Nephron (organoid): ENCODE measurements around the gene SLC35E3.

ENCODE experiments used
- H3K27ac Mint-ChIP-seq, 3 experiments: 2 replicates each; pipeline ENCODE4 v1.8.0; 2020; ENCODE audit warnings: mixed read lengths in 3 of 3, mild to moderate bottlenecking in 2 of 3, moderate library complexity in 1 of 3
- H3K27me3 Mint-ChIP-seq: 2 replicates; pipeline ENCODE4 v1.8.0; 2021; ENCODE audit warnings: low read depth, mild to moderate bottlenecking, moderate library complexity, mixed read lengths
- H3K36me3 Mint-ChIP-seq: 2 replicates; pipeline ENCODE4 v1.8.0; 2020; ENCODE audit warnings: low read depth, mixed read lengths
- H3K4me1 Mint-ChIP-seq: 2 replicates; pipeline ENCODE4 v1.8.0; 2020; ENCODE audit warnings: mixed read lengths
- H3K4me3 Mint-ChIP-seq, 3 experiments: 2 replicates each; pipeline ENCODE4 v1.8.0; 2020; ENCODE audit warnings: mild to moderate bottlenecking in 3 of 3, mixed read lengths in 3 of 3, moderate library complexity in 2 of 3
- H3K9me3 Mint-ChIP-seq: 2 replicates; pipeline ENCODE4 v1.8.0; 2020; ENCODE audit warnings: mixed read lengths
- CTCF ChIP-seq, 3 experiments: fragments of 200-600 bp; sonication (generic); IDR thresholded peaks; one replicate each; pipeline ENCODE4 v1.5.0; 2021; ENCODE audit warnings: antibody characterized with exemption in 3 of 3; ENCODE audit not compliant: unreplicated experiment in 3 of 3

Gene SLC35E3

DNA sequence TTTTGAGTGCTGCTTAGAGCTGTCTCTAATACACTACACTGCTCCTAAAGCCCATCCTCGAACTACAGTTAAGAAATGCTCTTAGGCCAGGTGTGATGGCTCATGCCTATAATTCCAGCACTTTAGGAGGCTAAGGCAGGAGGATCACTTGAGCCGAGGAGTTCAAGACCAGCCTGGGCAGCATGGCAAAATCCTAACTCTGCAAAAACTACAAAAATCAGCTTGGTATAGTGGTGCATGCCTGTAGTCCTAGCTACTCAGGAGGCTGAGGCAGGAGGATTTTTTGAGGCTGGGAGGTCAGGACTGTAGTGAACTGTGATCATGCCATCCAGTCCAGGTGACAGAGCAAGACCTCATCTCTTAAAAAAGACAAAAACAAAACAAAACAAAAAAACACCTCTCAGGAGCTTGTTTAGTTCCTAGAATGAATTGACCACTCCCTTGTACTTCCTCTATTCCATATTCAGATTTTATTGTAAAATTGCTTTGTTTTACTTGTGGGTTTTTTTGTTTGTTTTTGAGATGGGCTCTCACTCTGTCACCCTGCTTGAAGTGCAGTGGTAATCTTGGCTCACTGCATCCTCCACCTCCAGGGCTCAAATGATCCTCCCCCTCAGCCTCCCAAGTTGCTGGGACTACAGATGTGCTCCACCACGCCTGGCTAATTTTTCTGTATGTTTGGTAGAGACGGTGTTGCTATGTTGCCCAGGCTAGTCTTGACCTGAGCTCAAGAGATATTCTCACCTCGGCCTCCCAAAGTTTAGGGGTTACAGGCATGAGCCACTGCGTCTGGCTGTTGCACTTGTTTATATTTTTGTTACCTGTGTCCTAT lies 75.6 kb downstream of the SLC35E3 start:
- Mint-ChIP-seq H3K27ac (no peak overlapping the region), H3K4me3 (no peak overlapping the region), H3K4me1 (no peaks in the 10 kb centered on the region), H3K36me3 (peaks cover 73% of the 10 kb centered on the region), H3K27me3 (no peaks in the 10 kb centered on the region), H3K9me3 (no peaks in the 10 kb centered on the region)
- no peak for TF ChIP-seq CTCF (IDR thresholded peaks at IDR 0.05; ENCODE audit: unreplicated experiment in 3 of 3)

DNA sequence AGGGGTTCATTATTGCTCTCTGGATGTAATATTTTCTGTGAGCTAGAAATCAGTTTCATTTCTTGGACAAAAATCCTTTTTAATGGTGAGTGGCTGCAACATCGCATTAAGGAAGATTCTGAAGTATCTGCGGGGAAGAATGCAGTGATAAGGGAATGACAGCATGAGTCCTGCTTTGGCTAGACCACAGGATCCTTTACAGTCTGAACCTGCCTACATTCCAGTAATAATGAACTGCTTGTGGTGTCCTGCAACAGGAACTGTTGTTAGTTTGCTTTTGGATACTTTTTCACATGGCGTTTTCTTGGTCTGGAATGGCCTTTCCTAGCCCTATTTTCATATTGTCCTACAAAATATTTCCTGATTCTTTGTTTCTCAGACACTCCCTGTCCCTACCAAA lies 77.7 kb downstream of the SLC35E3 start:
- no peak overlapping the region for H3K4me3 Mint-ChIP-seq
- H3K4me1 Mint-ChIP-seq, result no peaks in the 10 kb centered on the region
- no peaks in the 10 kb centered on the region for H3K9me3 Mint-ChIP-seq
- TF ChIP-seq CTCF (IDR thresholded peaks at IDR 0.05; ENCODE audit: unreplicated experiment in 3 of 3), result no peak
- H3K36me3 Mint-ChIP-seq, result peaks cover 76% of the 10 kb centered on the region
- H3K27me3 Mint-ChIP-seq, result no peaks in the 10 kb centered on the region
- H3K27ac Mint-ChIP-seq, result no peak overlapping the region

GRCh38 chr12:68824131-68824530 lies 78.2 kb downstream of the SLC35E3 start:
- no peaks in the 10 kb centered on the region for H3K4me1 Mint-ChIP-seq
- H3K27me3 Mint-ChIP-seq, result no peaks in the 10 kb centered on the region
- H3K27ac Mint-ChIP-seq, result no peak overlapping the region
- no peak for TF ChIP-seq CTCF (IDR thresholded peaks at IDR 0.05; ENCODE audit: unreplicated experiment in 3 of 3)
- H3K4me3 Mint-ChIP-seq, result no peak overlapping the region
- H3K9me3 Mint-ChIP-seq, result no peaks in the 10 kb centered on the region
- H3K36me3 Mint-ChIP-seq, result peaks cover 75% of the 10 kb centered on the region

DNA sequence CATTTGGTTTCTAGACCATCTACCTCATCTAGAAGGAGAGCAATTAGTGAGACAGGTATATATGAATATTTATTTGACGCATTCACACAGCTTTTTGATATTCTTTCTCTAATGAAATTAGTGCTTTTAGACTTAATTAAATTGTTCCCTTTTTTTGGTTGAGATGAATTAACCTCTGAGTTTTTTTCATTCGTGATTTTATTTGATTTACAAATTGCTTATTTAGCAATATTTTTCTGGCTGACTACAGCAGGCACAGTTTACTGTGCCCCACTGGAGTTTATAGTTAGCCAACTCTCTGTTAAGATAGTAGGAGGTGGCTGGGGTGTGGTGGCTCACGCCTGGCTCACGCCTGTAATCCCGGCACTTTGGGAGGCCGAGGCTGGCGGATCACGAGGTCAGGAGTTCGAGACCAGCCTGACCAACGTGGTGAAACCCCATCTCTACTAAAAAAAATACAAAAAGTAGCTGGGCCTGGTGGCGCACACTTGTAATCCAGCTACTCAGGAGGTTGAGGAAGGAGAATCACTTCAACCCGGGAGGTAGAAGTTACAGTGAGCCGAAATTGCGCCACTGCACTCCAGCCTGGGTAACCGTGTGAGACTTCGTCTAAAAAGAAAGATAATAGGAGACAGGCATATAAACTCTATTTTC lies 78.7 kb downstream of the SLC35E3 start:
- H3K36me3 Mint-ChIP-seq, result peaks cover 69% of the 10 kb centered on the region
- H3K27me3 Mint-ChIP-seq, result no peaks in the 10 kb centered on the region
- no peak overlapping the region for H3K4me3 Mint-ChIP-seq
- no peaks in the 10 kb centered on the region for H3K9me3 Mint-ChIP-seq
- H3K27ac Mint-ChIP-seq, result no peak overlapping the region
- no peaks in the 10 kb centered on the region for H3K4me1 Mint-ChIP-seq
- no peak for TF ChIP-seq CTCF (IDR thresholded peaks at IDR 0.05; ENCODE audit: unreplicated experiment in 3 of 3)

DNA sequence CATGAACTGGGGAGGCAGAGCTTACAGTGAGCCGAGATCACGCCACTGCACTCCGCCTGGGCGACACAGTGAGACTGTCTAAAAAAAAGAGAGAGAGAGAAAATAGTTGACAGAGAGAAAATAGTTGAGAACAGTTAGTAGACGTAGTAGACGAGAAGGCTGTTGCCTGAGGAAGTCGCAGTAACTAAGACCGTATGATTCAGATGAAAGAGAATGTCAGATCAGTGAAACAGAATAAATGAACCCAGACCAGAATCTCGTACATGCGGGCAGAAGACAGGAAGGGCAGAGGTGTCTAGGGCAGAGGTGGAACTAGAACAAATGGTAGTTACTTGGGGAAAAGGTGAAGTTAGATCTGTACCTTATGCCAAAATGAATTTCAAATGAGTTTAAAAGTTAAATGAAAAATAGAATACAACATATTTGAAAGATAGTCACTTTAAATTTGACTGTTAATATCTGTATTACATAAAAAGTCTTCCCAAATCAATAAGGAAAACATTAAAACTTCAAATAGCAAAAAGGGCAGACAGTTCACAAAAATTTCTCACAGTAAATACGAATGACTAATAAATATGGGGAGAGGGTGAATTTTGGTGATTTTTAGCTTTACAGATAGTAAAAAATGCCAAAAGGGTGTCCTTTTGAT lies 79.7 kb downstream of the SLC35E3 start:
- H3K36me3 Mint-ChIP-seq, result peaks cover 65% of the 10 kb centered on the region
- H3K4me3 Mint-ChIP-seq, result no peak overlapping the region
- H3K27me3 Mint-ChIP-seq, result no peaks in the 10 kb centered on the region
- no peak overlapping the region for H3K27ac Mint-ChIP-seq
- no peak for TF ChIP-seq CTCF (IDR thresholded peaks at IDR 0.05; ENCODE audit: unreplicated experiment in 3 of 3)
- no peaks in the 10 kb centered on the region for H3K4me1 Mint-ChIP-seq
- H3K9me3 Mint-ChIP-seq, result no peaks in the 10 kb centered on the region
